Activated CD8-positive, alpha-beta memory T cell treated with anti-CD3 and anti-CD28 coated beads for 48 hours (primary cell): ENCODE data around the gene ARHGAP10.

Experiments
- DNase-seq, 3 experiments: peaks; one replicate each; pipeline ENCODE4 v3.0.0-alpha.2; 2020; ENCODE audit warnings: low read depth in 2 of 3, low spot score in 2 of 3

ARHGAP10 gene

GRCh38 chr4:147731580-147732517 lies at the start of gene ARHGAP10:
TSS of gene ARHGAP10 (plus strand) at chr4:147732088. CDS start at chr4:147732302, 214 bp downstream.
- DNase-seq, result peak; percentile 48 to 52 (median 49)

DNA sequence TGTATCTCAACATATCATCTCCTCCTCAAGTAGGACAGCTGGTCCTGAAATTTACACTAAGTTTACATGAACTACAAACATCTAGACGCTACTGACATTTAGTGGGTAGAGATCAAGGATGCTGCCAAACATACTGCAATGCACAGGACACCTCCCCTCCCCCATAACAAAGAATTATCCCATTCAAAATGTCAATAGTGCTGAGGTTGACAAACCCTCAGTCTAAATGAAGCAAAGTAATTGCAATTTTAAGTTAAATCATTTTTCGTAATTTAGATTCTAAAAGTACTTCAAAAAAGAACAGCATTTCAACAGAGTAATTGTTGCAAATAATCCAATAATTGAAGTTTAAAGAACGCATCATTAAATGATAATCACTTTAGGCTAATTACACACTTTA lies 49.1 kb upstream of the ARHGAP10 start:
- DNase-seq, result no peak

- no peak for DNase-seq
Measured at GRCh38 chr4:147683188-147683591, 48.7 kb upstream of the ARHGAP10 start.

GRCh38 chr4:147683717-147684700 lies 47.9 kb upstream of the ARHGAP10 start, which contains the start of gene PRMT9:
TSS of gene PRMT9 (minus strand) at chr4:147684163. CDS start at chr4:147683987, 176 bp downstream.
- DNase-seq, result peak; percentile 69 to 83 (median 78)

DNA sequence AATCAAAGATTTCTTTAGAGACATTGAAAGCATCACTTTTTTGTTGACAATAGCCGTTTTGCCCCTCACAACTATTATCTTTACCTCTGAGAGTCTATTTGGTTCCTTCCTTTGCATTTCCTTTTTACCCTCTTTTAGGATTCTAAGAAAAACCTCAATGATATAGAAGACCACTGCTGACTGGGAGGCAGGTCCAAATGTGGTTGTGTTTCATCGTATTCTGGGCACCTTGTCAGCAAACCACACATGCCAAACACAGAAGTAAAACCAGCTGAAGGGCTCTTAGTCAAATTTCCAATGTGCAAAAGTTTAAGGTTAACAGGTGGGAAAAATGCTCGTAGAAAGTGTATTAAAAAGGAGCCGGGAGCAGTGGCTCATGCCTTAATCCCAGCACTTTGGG lies 42.8 kb upstream of the ARHGAP10 start:
- no peak for DNase-seq

DNA sequence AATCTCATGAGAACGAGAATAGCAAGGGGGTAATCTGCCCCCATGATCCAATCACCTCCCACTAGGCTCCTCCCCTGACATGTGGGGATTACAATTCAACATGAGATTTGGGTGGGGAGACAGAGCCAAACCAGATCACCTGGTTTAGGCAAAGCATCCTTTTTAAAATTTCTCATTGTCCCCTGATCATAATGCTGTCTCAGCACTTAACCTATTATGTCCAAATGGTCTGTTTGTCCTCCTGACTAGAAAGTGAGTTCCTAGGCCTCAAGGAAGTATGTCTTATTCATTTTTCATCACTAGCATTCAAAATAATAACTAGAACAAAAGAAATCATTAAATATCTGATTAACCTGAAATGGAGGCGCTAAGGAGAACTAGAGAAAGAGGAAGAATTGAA lies 40.1 kb upstream of the ARHGAP10 start:
- DNase-seq, result no peak

DNA sequence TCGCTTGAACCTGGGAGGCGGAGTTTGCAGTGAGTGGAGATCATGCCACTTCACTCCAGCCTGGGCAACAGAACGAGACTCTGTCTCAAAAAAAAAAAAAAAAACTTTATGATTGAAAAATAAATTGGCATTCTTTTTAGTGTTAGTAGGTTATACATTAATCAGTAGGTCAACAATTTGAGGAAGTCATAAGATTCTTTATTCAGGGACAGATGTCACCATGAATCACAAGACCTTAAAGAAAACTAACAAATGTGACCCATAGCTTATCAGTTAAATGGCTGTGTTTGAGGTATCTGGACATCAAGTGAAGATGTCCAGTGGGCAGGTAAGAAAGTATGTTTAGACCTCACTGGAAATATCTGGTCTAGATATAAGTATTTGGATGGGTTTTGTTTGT lies 38.7 kb upstream of the ARHGAP10 start:
- no peak for DNase-seq

- DNase-seq, result no peak
Measured at GRCh38 chr4:147696866-147697265, 35.0 kb upstream of the ARHGAP10 start.

DNA sequence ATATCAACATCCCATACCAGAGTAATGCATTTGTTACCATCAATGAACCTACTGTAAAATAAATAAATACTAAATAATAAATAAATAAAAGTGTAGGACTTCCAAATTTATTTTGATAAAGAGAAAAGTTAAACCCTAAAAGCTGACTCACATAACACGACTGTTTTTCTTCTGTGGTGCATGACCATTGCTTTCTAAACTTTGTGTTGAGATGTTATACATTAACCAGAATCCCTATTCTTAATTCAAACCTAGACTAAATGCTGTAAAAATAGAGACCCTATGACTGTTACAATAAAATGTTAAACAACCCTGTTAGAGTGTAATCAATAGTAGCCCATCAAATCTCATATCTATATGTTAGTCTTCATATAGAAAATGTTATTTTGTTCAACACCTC lies 27.0 kb upstream of the ARHGAP10 start:
- DNase-seq, result no peak

DNA sequence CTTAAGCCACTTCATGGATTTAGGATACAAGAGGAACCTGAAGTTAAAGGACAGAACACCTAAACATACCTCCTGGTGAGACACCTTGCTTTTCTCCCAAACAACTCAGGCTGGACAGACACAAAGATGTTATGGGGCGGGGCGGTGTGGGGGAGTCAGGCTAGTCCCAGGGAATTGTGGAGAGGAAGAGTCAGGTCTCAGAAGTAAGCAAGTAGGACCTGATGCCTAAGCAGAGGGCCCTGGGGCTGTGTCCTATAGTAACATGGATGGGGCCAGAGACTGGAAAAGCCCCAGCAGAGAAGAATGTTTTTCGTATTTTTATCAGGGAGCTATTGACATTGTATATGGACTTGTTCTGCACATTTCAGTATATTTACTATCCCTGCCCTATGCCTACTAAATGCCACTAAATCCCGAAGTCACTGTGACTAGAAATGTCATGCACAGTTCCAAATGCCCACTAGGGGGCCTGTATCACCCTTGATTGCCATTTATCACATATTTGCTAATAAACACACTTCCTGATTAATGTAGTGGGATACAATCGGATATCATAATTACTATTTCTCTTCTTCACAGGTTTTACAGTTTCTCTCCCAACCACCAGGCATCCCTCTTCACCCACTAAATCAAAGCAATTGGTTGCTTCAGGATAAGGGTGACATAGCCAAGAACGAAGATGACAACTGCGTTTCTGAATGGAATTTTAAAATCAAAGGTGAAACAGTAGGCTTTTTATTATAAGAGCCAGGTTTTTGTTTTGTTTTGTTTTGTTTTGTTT lies 23.8 kb upstream of the ARHGAP10 start:
- no peak for DNase-seq

GRCh38 chr4:147709999-147710398 lies 21.9 kb upstream of the ARHGAP10 start:
- no peak for DNase-seq

DNA sequence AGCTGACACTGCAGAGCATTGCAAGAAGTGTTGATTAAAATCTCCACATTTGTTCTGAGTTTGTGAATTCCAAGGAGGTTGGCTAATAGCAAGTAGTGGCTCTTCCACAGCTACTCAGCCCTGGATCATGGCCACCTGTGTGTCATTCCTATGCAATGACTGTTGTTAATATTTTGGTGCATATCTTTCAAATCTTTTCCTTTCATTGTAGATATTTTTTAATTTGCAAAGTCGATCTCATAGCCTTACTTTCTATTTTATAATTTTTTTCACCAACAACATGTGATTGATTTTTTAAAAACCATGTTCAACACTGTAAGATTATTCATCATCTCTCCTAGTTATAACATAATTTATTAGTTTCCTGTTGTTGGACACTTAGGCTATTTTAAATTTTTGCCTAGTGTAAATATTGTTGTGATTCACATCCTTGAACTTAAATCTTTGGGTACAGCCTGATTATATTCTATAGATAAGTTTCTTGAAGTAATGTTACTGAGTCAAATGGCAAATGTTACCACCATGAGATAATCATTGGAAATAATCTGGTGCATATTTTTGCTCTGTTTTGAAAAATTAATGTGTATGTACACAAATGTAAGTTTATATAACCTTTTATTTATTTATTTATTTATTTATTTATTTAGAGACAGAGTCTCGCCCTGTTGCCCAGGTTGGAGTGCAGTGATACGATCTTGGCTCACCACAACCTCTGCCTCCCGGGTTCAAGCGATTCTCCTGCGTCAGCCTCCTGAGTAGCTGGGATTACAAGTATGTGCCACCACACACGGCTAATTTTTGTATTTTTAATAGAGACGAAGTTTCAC lies 17.1 kb upstream of the ARHGAP10 start:
- DNase-seq, result no peak

DNA sequence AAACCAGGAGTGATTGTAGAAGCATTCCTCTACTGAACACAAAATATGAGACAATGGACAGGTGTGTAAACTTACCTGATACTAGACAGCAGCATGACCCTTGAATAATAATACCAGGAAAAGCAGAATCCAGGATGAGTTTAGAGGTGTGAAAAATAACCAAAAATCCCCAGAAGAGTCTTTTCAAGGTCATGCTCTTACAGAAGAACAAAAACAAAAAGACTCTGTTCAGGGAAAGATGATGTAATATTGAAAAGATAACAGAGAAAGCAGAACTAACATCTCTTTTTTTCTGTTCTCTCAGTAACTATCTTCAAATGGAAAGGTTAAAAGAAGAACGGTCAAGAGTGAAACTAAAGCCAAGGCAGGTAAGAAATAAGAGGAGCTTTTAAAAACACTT lies 14.0 kb upstream of the ARHGAP10 start:
- DNase-seq, result no peak

DNA sequence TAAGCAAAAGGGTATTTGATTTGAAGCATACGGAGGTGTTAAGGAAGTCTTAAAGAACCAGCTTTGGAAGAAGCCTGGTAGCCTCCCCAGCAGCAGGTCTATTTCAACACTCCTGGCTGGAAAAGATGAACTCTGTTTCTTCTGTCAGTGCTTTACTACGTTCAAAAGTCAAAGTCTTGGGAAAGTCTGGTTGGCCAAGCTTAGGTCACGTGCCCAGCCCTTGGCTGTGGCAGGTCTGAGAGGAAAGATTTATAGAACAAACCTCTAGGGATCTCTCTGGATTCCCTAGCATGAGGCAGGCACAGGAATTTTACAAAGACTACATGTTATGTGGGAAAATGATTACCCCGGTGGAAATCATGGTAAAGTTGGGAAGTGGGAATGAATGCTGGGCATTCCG lies 8.6 kb upstream of the ARHGAP10 start:
- DNase-seq, result no peak

GRCh38 chr4:147724468-147725201 lies 7.3 kb upstream of the ARHGAP10 start:
- DNase-seq, result no peak

- no peak for DNase-seq
Measured at GRCh38 chr4:147725673-147726072, 6.2 kb upstream of the ARHGAP10 start.

DNA sequence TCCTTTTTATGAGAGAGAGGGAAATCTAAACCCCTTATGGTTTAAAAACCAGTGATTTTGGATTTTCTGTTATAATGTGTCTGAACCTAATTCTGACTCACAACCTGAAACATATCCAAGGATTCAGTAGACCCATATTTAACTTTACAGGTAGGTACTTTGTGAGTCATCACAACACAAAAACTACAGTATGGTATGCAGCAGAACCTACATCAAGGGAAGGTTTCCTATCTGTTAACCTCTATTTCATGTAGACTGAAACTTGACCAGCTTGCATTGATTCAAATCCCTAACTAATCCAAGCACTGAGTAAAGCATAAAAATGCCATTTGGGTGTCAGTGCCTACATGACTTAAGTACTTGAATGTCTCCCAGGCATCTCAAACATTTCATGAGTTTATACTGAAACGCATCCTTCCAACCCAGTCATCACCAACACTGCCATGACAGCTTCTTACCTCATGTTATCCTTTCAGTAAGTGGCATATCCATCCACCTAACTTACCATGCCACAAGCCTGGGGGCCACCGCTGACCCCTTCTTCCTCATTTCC lies 4.3 kb upstream of the ARHGAP10 start:
- no peak for DNase-seq

DNA sequence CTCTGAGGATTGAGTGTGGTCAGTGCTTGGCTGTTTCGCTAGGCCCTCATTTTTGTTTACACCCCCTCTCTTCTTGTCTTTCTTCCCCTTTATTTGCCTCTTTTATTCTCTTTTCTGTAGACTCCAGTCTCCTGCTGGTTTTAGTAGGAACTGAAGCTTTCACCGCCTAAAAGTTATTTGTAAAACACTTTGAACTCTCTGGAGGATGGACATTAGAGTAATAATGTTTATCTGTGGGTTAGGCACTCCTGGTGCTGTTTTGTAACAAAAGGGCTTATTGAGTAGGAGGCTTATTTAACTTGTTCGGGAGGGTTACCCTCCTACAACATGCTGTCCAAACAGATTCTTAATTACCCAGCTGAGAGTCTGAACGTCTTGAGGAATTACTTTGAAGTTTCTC lies 1.6 kb upstream of the ARHGAP10 start:
- no peak for DNase-seq
